Measurements from ENCODE around the gene FEM1B.

GRCh38 chr15:68334661-68335124 is 57.1 kb downstream of the FEM1B start:
- TF ChIP-seq CTCF (IDR thresholded peaks at IDR 0.05; ENCODE audit: poor library complexity) (no peak), EZH2 (IDR thresholded peaks at IDR 0.05; ENCODE audit: borderline replicate concordance) (no peak), EZH2phosphoT487 (IDR thresholded peaks at IDR 0.05; ENCODE audit: low read depth, severe bottlenecking, unreplicated experiment) (no peak)
